HG02852 (cell line): ENCODE data around the gene ISX.

Source experiments
- ATAC-seq: cut with Tn5 transposase; IDR thresholded peaks from one replicate; pipeline ENCODE4 v1.9.1; 2021; ENCODE audit warnings: mild to moderate bottlenecking, moderate library complexity; ENCODE audit not compliant: unreplicated experiment

ISX gene

DNA sequence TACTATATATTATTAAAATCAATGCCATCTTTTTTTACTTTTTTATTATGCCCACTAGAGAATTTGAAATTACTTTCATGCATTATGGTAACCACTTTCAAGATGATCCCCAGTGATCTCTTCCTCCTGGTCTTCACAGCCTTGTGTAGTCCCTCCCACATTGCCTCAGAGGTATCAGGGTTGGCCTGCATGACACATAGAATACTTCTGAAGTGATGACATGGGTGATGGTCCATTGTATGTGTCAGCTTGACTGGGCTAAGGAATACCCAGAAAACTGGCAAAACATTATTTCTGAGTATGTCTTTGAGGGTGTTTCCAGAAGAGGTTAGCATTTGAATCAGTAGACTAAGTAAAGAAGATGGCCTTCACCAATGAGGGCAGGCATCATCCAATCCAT, 14.2 kb upstream of the ISX start:
- ATAC-seq: no peak

DNA sequence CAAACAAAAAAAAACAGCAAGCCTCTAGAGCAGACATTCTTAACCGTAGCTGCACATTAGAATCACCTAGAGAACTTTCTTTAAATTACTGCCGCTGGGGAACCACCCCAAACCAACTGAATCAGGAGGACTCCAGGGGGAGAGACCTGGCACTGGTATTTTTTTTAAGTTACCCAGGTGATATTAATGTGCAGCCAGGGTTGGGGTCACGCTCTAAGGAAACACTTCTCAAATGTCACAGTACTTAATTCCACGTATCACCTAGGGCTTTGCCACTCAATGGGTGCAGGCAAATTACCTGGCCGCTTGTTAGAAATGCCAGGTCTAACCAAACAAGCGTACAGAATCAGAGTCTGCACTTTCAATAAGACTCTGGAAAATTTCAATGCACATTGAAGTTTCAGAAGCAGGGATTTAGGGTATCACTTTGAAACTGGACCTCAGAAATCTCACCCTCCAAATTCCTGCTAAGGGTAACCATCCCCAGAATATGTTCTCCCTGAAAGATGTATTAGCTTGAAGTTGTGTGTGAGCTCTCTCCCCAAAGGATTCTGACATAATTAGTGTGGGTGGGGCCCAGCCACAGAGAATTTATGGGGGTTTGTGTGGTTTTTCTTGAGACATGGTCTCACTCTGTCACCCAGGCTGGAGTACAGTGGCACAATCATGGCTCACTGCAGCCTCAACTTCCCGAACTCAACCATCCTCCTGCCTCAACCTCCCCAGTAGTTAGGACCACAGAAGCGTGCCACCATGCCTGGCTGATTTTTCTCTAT, 12.7 kb upstream of the ISX start:
- ATAC-seq: no peak

DNA sequence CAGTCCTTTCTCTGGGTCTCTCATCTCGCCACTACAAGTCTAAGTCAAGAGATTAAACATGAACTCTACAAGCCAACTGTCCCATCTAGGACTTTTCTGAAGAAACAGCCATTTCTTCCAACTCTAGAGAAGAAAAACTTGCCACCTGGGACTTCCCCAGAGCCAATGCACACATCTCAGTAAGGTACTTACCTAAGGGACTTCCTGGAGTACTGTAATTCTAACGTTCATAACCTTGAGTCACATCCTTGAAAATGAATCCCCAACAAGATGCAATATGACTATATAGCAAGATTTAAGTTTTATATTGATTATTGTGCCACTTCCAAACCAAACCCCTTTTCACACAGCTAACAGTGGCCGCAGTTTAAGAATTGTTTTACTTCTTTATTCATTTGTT, 11.9 kb upstream of the ISX start:
- no peak for ATAC-seq

DNA sequence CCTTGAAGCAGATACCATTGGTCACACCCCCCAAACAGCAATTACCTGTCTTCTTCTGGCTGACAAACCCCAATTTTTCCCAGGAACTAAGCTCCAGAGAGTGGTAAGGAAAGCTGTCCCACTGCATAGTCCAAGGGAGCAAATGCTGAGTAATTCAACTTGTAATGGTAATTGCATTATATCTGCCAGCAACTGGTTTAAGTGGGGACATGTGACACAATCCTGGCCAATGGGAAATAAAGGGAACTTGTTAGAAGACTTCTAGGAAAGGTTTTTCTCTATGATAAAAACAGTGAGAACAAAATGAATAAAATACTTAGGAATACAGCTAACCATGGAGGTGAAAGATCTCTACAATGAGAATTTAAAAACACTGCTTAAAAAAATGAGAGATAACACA, 9.5 kb upstream of the ISX start:
- ATAC-seq: no peak

DNA sequence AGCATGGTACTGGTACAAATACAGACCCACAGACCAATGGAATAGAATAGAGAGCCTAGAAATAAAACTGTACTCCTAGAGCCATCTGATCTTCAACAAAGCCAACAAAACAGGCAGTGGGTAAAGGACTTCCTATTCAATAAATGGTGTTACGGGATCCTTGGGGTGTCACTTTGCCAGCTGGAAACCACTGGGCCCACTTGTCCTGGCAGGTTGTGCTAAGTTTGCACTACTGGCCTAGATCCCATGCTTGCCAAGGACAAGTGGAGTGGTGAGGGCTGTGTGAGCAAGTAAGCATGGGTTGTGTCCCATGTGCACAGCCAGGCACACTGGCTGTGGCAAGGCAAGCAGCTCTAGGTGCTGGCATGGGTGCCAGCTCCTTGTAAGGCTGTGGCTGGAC, 8.8 kb upstream of the ISX start:
- no peak for ATAC-seq

DNA sequence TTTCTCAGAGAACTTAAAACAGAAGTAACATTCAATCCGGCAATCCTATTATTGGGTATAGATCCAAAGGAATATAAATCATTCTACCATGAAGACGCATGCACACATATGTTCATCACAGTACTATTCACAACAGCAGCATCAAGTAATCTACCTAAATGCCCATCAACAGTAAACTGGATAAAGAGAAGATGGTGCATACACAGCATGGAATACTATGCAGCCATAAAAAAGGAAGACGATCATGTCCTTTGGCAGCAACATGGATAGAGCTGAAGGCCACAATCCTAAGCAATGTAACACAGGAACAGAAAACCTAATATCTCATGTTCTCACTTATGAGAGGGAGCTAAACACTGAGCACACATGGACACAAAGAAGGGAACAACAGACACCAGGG, 6.3 kb upstream of the ISX start:
- ATAC-seq: no peak

DNA sequence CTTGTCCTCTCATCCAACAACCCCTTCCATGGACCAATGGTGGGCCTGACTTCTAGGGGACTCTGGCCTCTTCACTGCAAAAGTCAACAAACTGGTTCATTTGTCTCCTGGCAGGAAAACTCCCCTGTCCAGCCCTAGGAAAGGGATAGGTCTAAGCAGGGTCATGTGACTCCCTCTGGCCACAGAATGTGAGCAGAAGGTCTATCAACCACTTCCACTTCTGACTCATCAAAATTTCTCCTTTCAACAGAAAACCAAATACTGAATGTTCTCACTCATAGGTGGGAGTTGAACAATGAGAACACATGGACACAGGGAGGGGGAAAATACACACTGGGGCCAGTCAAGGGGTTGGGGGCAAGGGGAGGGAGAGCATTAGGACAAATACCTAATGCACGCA, 1.3 kb upstream of the ISX start:
- no peak for ATAC-seq

DNA sequence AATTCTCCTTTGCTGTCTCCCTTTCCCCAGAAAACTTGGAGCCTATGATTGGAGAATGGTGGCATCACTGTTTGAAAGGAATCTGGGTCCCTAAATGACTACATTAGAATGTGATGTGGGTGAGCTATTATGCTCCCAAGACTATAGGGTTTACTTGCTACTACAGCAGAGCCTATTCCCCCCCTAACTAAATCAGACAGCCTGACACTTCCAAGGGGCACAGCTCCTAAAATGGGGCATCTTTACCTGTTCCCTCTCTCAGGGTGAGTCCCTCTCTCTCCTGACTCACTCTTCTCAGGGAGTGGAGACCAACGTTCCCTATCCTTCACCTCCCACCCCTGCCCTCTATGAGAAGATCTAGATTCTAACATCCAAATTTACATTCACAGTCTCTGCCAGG, 775 bp upstream of the ISX start:
- ATAC-seq: no peak

DNA sequence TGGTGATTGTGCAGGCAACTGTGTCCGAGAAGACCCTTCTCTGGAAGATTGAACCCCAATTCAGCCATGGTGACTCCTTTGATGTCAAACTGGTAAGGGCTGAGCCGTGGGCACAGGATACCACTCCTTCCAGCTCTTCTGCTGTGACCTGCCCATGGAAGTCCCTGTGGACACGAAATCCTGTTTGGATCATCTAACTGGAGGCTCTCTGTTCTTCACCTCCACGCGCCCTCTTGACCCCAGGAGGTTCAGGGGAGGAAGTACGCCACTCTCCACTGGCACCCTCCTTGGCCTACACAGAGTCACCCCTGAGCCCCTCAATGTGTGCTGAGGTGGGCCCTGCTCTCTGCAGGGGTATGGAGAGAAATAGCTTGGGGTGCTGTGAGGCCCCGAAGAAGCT, 810 bp downstream of the ISX start:
- ATAC-seq: no peak

DNA sequence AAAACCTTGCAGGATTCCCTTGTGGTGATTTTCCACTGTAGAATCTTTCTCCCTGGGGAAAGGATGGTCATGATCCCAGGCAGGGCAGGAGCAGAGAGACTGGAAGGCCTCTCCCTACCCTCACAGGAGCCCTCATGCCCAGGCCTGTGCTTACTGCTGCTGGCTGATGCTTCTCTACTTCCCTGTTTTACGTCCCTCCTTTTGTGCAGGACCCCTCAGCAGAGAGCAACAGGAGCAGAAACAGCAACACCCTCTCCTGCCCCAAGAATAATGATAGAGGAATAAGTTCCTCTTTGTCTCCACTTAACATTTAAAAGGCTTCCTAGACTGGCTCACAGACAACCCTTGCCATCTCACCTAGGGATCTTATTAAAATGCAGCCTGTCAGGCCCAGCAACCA, 3.6 kb downstream of the ISX start:
- no peak for ATAC-seq

DNA sequence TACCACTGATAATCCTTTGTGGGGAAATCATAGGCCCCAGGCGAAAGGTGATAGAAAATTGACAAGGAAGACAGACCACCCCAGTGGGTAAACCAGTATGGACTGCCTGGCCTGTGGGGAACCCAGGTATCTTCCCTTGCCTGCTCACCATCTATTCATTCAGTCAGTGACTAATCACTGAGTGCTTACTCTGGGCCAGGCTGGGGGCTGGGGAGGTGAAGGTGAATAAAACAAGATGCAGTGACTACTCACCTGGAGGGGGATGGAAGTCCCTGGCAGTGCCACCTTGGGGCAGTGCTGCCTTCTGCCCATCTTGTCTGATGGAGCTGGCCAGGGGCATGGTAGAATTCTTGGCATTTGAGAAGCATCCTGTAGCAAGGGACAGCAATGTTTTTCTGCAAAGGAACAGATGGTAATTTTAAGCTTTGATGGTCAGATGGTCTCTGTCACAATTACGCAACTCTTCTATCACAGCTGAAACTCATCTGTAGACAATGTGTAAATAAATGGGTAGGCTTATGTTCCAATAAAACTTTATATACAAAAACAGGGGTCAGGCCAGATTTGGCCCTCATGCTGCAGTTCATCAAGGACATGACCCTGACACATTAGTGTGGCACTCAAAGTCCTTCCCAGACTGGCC, 4.6 kb downstream of the ISX start:
- no peak for ATAC-seq

DNA sequence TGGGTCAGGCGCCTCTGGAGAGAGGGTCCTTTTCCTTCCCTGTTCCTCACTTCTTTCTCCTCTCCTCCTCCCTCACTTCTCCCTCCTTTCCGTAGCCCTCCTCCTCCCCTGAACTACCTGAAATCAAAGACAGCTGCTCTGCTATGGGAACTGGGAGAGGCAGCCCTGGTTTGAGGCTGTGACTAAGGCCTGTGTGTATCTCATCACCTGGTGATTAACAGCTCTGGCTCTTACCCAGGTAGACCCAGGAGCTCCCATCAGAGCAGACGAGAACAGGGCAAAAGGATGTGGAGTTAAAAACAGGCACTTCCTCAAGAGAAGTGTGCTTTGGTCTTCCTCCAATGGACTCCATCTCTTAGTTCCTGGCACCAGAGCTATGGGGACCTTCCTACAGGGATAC, 5.8 kb downstream of the ISX start:
- ATAC-seq: no peak

DNA sequence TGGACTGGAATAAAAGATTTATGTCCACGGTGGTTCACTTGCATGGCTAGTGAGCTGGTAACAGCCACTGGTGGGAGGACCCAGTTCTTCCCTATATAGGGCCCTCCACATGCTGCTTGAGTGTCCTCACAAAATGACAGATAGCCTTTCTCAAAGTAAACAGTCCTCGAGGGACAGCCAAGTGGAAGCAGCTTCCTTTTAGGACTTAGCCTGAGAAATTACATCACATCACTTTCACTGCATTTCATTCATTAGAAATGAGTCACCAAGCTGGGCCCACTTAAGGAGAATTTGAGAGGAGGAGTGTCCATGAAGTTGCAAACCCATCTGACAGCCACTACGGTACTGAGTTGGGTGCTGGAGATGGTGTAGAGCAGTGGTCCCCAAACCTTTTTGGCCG, 7.0 kb downstream of the ISX start:
- no peak for ATAC-seq

DNA sequence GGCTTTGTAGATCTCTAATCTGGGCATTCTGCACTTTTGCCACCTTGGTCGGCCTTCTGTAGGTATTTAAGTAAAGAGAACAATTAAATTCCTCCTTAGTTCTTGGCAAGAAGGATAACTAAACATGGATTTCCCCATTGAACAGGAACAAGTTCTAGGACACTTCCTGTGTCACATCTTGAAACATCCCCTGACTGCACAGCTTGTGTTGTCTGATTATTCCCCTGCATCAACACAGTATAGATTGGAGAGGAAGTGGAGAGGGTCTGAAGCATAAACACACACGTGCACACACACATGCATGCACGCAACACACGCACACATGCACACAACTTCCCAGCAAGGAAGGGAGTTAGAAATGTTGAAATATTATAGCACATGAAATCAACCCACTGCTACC, 8.6 kb downstream of the ISX start:
- ATAC-seq: no peak

DNA sequence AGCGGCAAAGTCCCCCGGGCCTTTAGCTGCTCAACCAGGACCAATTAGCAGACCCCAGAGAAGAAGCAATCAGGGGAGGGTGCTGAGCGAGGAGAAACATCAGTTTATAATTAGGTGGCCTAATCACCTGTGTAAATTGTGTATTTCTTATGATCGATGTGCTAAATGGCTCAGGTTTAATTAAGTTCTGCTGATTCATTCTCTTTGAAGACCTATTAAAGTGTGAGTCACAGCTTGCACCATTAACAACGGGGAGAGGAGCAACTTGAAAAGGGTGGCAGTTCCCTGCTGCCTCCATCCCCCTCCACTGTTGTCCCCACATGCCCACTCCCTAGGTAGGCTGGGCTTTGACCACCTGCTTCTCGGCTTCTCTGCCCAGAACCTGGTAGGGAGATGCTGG, 10.7 kb downstream of the ISX start:
- ATAC-seq: no peak

DNA sequence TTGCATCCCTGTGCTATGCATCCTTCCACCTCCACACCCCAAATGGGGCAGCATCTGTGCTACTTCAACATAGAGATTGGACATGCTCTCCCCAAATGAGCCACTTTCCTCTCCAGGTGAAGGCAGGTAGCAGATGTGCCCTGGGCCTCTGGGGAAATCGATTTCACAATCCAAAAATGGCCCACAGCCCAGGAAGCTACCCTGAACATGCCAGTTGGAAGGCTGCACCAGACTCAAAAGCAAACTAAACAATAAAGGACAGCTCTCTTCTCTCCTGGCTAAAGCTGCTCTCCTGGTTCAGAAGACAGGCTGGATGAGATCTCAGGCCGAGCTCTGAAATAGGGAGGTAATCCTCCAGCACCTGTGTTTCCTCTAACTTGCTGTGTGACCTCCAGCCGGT, 19.7 kb downstream of the ISX start:
- no peak for ATAC-seq

DNA sequence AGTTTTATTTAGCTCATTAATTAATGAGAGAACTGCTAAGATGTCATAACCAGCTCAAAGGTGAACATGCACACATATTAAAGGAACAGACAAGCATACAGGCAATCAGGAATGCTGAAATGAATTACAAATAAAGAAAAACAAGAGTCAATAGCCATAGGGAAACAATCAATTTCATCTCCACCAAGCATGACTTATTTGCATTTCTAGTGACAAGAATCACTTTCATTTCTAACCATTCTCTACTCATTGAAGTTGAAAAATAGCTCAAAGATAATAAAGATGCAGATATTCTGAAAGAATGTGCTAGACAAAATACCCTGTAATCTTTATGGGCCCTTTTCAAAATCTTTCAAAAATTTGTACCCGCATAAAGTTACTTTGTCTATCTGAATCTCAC, 23.2 kb downstream of the ISX start:
- no peak for ATAC-seq

DNA sequence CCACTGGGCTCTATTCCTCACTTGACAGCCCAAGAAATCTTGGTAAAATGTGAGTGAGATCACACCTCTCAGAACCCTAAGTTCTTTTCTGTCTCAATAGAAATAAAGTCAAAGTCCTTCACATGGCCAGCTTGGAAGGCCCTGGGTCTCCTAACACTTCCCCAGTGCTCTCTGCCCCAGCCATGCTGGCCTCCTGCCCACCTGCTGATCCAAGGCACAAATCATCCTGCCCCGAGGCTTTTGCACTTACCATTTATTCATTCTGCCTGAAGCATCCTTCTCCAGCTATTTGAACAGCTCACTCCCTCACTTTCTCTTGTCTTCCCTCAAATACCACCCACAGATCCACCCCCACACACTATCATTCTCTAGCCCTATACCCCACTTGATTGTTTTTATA, 26.4 kb downstream of the ISX start:
- no peak for ATAC-seq

DNA sequence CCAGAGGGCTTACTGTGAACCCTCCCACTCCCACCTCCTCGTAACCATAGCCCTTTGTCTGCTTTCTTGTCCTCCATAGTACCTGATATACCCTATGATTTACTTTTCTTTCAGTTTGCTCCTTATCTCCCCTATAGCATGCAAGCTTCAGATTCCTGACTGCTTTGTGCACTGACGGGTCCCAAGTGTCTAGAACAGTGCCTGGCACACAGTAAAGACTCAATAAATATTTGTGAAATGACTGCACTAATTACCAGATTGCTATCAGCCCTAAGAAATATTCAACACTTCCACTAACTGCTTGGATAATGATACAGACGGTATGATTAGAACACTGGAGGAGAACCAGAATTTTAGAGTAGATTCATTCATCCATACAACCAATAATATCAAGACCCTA, 33.0 kb downstream of the ISX start:
- ATAC-seq: no peak

DNA sequence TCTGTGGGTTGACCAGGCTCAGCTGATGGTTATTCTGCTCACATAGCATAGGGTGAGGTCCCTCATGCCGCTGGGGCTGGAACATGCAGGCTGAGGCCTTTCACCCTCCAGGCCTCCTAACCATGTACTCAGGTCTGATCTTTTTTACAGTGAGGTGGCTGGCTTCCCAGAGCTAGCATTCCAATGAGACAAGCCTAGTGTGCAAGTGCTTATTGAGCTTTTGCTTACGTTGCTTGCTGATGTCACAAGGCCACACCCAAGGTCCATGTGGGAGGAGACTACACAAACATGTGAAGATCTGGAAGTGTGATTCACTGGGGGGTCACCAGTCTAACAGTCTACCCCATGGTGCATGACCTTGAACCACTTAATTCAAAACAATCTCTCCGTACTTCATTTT, 33.9 kb downstream of the ISX start:
- ATAC-seq: no peak

DNA sequence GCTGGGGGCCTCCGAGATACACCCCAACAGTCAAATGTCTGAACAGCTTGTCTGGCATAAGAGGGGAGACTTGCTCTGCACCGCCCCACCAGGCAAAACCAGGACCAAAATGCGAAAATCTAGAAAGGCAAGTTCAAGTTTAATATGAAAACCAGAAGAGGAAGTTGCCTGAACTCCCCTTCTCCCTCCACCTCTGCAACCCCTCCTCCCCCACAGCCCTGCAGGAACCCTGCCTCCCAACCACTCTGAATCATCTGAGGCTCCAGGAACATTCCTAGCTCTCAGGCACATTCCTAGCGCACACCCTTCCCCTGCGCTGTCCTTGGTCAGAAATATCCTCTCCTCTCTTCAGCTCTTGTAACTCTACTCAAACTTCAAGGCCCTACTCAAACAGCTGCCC, 36.7 kb downstream of the ISX start:
- no peak for ATAC-seq

DNA sequence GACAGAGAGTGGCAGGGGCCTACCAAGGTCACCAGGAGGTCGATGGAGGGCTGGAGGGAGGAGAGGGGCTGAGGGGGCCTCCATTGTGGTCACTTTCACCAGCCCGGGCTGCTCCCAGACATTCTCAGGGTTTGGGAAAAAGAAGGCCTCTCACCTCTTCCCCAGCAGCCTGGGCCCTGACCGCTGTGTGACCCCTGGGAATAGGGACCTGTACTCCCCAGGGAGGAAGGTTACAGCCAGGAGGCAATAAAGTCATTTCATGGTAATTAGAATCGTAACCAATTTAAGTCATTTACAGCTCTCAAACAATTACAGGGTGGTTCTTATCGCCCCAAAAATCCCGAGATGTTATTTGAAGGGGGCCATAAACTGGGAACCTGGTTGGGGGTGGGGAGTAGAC, 37.8 kb downstream of the ISX start:
- ATAC-seq: no peak

DNA sequence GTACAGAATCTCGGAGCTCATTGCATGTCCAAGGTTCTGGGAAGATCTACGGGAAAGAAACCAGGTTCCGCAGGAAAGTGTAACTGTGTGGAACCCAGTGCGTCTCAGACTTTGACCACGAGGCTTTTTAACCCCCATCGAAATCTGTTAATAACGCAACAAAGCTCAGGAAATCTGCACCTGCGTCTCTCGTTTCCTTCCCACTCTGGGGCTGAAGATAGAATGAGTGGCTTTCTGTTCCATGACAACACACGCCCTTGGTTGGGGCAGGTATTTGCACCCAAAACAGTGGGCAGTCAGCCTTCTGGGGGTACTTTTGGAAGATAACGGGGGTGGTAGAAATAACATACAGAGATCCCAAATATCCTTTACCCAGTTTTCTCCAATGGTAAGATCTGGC, 38.5 kb downstream of the ISX start:
- no peak for ATAC-seq
